Endodermal cell (in vitro differentiated cells): ENCODE measurements around the gene DAB1. TPM values are rescaled to one million over a fixed set of nuclear protein-coding genes. Genes with fewer than 3 reads are reported as not detected.

Experiments used
- DNase-seq: peaks from one replicate; pipeline ENCODE4 v3.0.0-alpha.2; 2017
- H3K27ac ChIP-seq: 2 replicates; pipeline ENCODE4 v1.5.1; 2013; ENCODE audit warnings: mild to moderate bottlenecking, low read depth, low read length, moderate library complexity
- H3K27me3 ChIP-seq: 2 replicates; pipeline ENCODE4 v1.6.1; 2013; ENCODE audit warnings: mild to moderate bottlenecking, low read length, moderate library complexity; ENCODE audit not compliant: insufficient read depth, control insufficient read depth, poor library complexity, severe bottlenecking
- H3K36me3 ChIP-seq: 2 replicates; pipeline ENCODE4 v1.7.0; 2013; ENCODE audit warnings: mild to moderate bottlenecking, low read length, moderate library complexity; ENCODE audit not compliant: control insufficient read depth, insufficient read depth
- H3K4me1 ChIP-seq: one replicate; pipeline ENCODE4 v1.7.0; 2013; ENCODE audit warnings: low read length; ENCODE audit not compliant: control insufficient read depth, insufficient read depth
- H3K4me3 ChIP-seq: 2 replicates; pipeline ENCODE4 v1.5.1; 2013; ENCODE audit warnings: mild to moderate bottlenecking, low read length, moderate library complexity
- H3K9ac ChIP-seq: 2 replicates; pipeline ENCODE4 v1.6.1; 2013; ENCODE audit warnings: mild to moderate bottlenecking, low read length, moderate library complexity; ENCODE audit not compliant: poor library complexity, severe bottlenecking; ENCODE audit errors: extremely low read depth
- H3K9me3 ChIP-seq: 2 replicates; pipeline ENCODE4 v1.6.1; 2013; ENCODE audit warnings: mild to moderate bottlenecking, low read length, moderate library complexity; ENCODE audit not compliant: control insufficient read depth
- H3K27ac Mint-ChIP-seq: 2 replicates; pipeline ENCODE4 v1.8.0; 2020; ENCODE audit warnings: mixed read lengths
- H3K27me3 Mint-ChIP-seq: 2 replicates; pipeline ENCODE4 v1.8.0; 2021; ENCODE audit warnings: mild to moderate bottlenecking, mixed read lengths; ENCODE audit not compliant: insufficient read depth
- H3K36me3 Mint-ChIP-seq: 2 replicates; pipeline ENCODE4 v1.8.0; 2020; ENCODE audit warnings: low read depth, mixed read lengths
- H3K4me1 Mint-ChIP-seq: 2 replicates; pipeline ENCODE4 v1.8.0; 2020; ENCODE audit warnings: mixed read lengths
- H3K4me3 Mint-ChIP-seq: 2 replicates; pipeline ENCODE4 v1.8.0; 2020; ENCODE audit warnings: mild to moderate bottlenecking, moderate library complexity, mixed read lengths
- H3K9me3 Mint-ChIP-seq: 2 replicates; pipeline ENCODE4 v1.8.0; 2020; ENCODE audit warnings: mild to moderate bottlenecking, mixed read lengths
- WGBS, 2 experiments: methylation state at CpG; one replicate each; pipeline versions ENCODE4 v1.1.5 to v1.1.7; 2013; ENCODE audit warnings: missing lambda C conversion rate in 2 of 2, mixed read lengths in 1 of 2; ENCODE audit not compliant: insufficient coverage in 1 of 2, insufficient read length in 1 of 2; 5-methylcytosine and 5-hydroxymethylcytosine counted together
- total RNA-seq, 2 donors: library from RNA; stranded (reverse); fragmentation: NEBNext Ultra II Directional in 1 of 2; extraction: Animal tissue kit (Norgen Biotek cat#: 25700) in 1 of 2; gene quantifications; 2 replicates in 1 of 2; 3 replicates in 1 of 2; pipeline ENCODE4 v1.2.1, GENCODE V29; 2021
- TF ChIP-seq, protein P1 (sequence below): fragments of 200-600 bp; sonication (generic); conservative IDR thresholded peaks from 2 replicates; pipeline ENCODE4 v1.5.0; 2021; ENCODE audit warnings: antibody characterized with exemption, mild to moderate bottlenecking

The DAB1 gene
- total RNA-seq, 2 donors from 2014 or later, result 32.0 to 36.2 TPM

DNA sequence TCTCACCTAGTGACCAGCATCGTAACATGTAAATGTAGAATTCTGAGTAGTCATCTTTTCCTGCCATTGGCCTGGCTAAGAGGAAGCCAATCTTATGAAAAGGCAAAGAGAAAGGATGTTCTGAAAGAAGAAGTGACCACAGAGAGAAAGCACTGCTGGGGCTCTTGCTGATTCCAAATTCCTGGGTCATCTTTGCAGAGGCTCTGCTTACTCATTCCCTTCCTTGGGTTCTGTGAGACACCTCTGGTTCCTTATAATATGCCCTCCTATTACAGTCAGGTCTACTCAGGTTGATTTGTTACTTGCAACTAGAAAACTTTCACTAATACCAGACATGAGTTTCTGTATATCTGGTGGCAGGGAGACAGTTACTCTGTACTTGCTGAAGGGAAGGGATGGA is 259.3 kb downstream of the DAB1 start:
- H3K27me3 Mint-ChIP-seq, result no peaks in the 10 kb centered on the region
- 94 to 100% methylated on average over 1 of the region's 1 CpG for WGBS, 2 experiments
- H3K9ac ChIP-seq, result no peak overlapping the region
- DNase-seq, result no peak
- H3K27ac ChIP-seq, result no peak overlapping the region
- no peaks in the 10 kb centered on the region for H3K27me3 ChIP-seq
- H3K36me3 Mint-ChIP-seq, result no peaks in the 10 kb centered on the region
- no peak overlapping the region for H3K4me3 Mint-ChIP-seq
- H3K36me3 ChIP-seq, result no peaks in the 10 kb centered on the region
- peaks cover 5% of the 10 kb centered on the region for H3K4me1 ChIP-seq
- H3K4me3 ChIP-seq, result no peak overlapping the region
- no peak overlapping the region for H3K27ac Mint-ChIP-seq
- no peaks in the 10 kb centered on the region for H3K9me3 ChIP-seq
- H3K9me3 Mint-ChIP-seq, result no peaks in the 10 kb centered on the region
- H3K4me1 Mint-ChIP-seq, result peaks cover 51% of the 10 kb centered on the region
- TF ChIP-seq, protein P1, sequence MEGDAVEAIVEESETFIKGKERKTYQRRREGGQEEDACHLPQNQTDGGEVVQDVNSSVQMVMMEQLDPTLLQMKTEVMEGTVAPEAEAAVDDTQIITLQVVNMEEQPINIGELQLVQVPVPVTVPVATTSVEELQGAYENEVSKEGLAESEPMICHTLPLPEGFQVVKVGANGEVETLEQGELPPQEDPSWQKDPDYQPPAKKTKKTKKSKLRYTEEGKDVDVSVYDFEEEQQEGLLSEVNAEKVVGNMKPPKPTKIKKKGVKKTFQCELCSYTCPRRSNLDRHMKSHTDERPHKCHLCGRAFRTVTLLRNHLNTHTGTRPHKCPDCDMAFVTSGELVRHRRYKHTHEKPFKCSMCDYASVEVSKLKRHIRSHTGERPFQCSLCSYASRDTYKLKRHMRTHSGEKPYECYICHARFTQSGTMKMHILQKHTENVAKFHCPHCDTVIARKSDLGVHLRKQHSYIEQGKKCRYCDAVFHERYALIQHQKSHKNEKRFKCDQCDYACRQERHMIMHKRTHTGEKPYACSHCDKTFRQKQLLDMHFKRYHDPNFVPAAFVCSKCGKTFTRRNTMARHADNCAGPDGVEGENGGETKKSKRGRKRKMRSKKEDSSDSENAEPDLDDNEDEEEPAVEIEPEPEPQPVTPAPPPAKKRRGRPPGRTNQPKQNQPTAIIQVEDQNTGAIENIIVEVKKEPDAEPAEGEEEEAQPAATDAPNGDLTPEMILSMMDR, result no peak

DNA sequence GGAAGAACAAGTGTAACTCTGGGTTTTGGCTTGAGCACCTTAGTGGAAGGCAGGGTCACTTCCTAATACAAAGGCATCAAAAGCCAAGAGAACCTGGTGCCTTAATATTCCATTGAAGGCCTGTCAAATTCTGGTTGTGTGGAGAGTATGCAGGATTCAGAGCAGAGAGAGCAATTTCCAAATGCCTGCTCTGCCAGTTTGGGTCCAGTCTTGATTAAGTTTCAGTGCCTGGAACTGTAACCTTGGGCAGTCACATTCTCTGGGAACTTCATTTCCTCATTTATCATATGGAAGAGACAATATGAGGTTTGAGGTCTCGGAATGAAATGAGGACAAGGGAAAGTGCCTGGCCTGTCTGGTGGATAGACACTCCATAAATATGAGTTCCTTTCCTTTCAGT is 260.1 kb downstream of the DAB1 start:
- 92% methylated on average over 1 of the region's 1 CpG; no CpG with 5 or more reads in 1 of the 2 experiments for WGBS, 2 experiments
- Histone ChIP-seq H3K9me3 (no peaks in the 10 kb centered on the region), H3K4me1 (peaks cover 5% of the 10 kb centered on the region), H3K27me3 (no peaks in the 10 kb centered on the region), H3K9ac (no peak overlapping the region), H3K27ac (no peak overlapping the region), H3K36me3 (no peaks in the 10 kb centered on the region), H3K4me3 (no peak overlapping the region)
- no peak for DNase-seq
- H3K27me3 Mint-ChIP-seq, result no peaks in the 10 kb centered on the region
- H3K4me1 Mint-ChIP-seq, result peaks cover 51% of the 10 kb centered on the region
- no peak overlapping the region for H3K27ac Mint-ChIP-seq
- no peaks in the 10 kb centered on the region for H3K36me3 Mint-ChIP-seq
- no peak overlapping the region for H3K4me3 Mint-ChIP-seq
- TF ChIP-seq, protein P1, result no peak
- H3K9me3 Mint-ChIP-seq, result no peaks in the 10 kb centered on the region

DNA sequence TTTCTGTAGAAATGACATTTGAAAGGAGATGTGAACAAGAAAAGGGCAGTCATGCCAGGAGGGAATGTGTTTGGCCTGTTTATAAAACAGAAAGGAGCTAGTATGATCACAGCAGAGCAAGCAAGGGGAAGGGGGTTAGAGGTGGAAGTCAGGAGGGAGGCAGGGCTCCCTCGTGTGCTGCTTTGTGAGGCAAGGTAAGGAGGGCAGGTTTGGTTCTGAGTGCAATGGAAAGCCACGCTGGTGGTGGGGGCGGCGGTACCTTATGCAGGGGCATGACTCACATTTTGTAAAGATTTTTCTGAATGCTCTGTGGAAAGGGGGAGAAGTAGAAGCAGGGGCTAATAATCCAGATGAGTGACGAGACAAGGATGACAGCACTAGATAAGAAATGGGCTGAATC is 260.5 kb downstream of the DAB1 start:
- 57 to 70% methylated on average over 4 to 5 of the region's 5 CpGs for WGBS, 2 experiments

More for the DNA sequence above, 260.5 kb downstream of the DAB1 start:
- no peaks in the 10 kb centered on the region for H3K27me3 ChIP-seq
- Mint-ChIP-seq H3K4me1 (peaks cover 55% of the 10 kb centered on the region), H3K9me3 (no peaks in the 10 kb centered on the region), H3K4me3 (no peak overlapping the region), H3K27ac (peak overlapping the region; percentile 0), H3K36me3 (no peaks in the 10 kb centered on the region), H3K27me3 (no peaks in the 10 kb centered on the region)
- H3K9me3 ChIP-seq, result no peaks in the 10 kb centered on the region
- H3K4me3 ChIP-seq, result no peak overlapping the region
- no peak overlapping the region for H3K27ac ChIP-seq
- H3K36me3 ChIP-seq, result no peaks in the 10 kb centered on the region
- TF ChIP-seq, protein P1, result no peak
- peak; percentile 55 for DNase-seq
- peaks cover 5% of the 10 kb centered on the region for H3K4me1 ChIP-seq
- no peak overlapping the region for H3K9ac ChIP-seq
